ENCODE measurements around the gene MLLT1.

- TF ChIP-seq, protein P1, sequence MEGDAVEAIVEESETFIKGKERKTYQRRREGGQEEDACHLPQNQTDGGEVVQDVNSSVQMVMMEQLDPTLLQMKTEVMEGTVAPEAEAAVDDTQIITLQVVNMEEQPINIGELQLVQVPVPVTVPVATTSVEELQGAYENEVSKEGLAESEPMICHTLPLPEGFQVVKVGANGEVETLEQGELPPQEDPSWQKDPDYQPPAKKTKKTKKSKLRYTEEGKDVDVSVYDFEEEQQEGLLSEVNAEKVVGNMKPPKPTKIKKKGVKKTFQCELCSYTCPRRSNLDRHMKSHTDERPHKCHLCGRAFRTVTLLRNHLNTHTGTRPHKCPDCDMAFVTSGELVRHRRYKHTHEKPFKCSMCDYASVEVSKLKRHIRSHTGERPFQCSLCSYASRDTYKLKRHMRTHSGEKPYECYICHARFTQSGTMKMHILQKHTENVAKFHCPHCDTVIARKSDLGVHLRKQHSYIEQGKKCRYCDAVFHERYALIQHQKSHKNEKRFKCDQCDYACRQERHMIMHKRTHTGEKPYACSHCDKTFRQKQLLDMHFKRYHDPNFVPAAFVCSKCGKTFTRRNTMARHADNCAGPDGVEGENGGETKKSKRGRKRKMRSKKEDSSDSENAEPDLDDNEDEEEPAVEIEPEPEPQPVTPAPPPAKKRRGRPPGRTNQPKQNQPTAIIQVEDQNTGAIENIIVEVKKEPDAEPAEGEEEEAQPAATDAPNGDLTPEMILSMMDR (IDR thresholded peaks at IDR 0.05): no peak
- no peak for TF ChIP-seq POLR2A (IDR thresholded peaks at IDR 0.05)
These were observed 9.6 kb downstream of the MLLT1 start for GRCh38 chr19:6270076-6270745.

Data from vagina (tissue), 2 donors.